Suprapubic skin (tissue), 4 donors: ENCODE measurements around the gene SKA2. TPM values are rescaled to one million over a fixed set of nuclear protein-coding genes. Genes with fewer than 3 reads are reported as not detected.

ENCODE experiments used
- DNase-seq, 2 donors: peaks; one replicate each; pipeline ENCODE4 v3.0.0-alpha.2; 2019; ENCODE audit warnings: low spot score in 2 of 2
- H3K27ac ChIP-seq: fragments of 200-600 bp; sonication (generic); one replicate; pipeline ENCODE4 v1.5.1; 2019
- H3K27me3 ChIP-seq: fragments of 200-600 bp; sonication (generic); one replicate; pipeline ENCODE4 v1.5.1; 2019
- H3K36me3 ChIP-seq: fragments of 200-600 bp; sonication (generic); one replicate; pipeline ENCODE4 v1.5.1; 2019
- H3K4me1 ChIP-seq: fragments of 200-600 bp; sonication (generic); one replicate; pipeline ENCODE4 v1.5.1; 2019
- H3K4me3 ChIP-seq: fragments of 200-600 bp; sonication (generic); one replicate; pipeline ENCODE4 v1.5.1; 2019; ENCODE audit warnings: mild to moderate bottlenecking
- H3K9me3 ChIP-seq: fragments of 200-600 bp; sonication (generic); one replicate; pipeline ENCODE4 v1.5.1; 2019
- CTCF ChIP-seq, 2 donors: fragments of 200-600 bp in 1 of 2; fragments of 450-650 bp in 1 of 2; sonication (generic) in 1 of 2; IDR thresholded peaks; one replicate each; pipeline ENCODE4 v1.5.1; 2016 to 2019; ENCODE audit warnings: antibody characterized with exemption in 2 of 2, mild to moderate bottlenecking in 1 of 2, moderate library complexity in 1 of 2
- EP300 ChIP-seq: sonication (generic); formaldehyde crosslinking; IDR thresholded peaks from one replicate; pipeline ENCODE4 v1.6.1; 2017; ENCODE audit warnings: antibody characterized with exemption
- POLR2A ChIP-seq, 2 donors: fragments of 450-650 bp; IDR thresholded peaks; one replicate each; pipeline ENCODE4 v1.6.1; 2017; ENCODE audit warnings: antibody characterized with exemption in 2 of 2, mild to moderate bottlenecking in 2 of 2, moderate library complexity in 2 of 2
- POLR2AphosphoS5 ChIP-seq, 3 donors: sonication (generic); formaldehyde crosslinking; IDR thresholded peaks; one replicate each; pipeline ENCODE4 v1.6.1; 2017; ENCODE audit warnings: antibody characterized with exemption in 3 of 3
- WGBS: methylation state at CpG from one replicate; pipeline ENCODE4 v1.1.5; 2018; 5-methylcytosine and 5-hydroxymethylcytosine counted together
- total RNA-seq, 4 donors: library from RNA; depleted of rRNA; stranded (reverse); fragments of >200 nt; gene quantifications; one replicate each; pipeline ENCODE4 v1.1.0, GENCODE V29; 2016

Gene SKA2
- total RNA-seq, 4 donors from 2014 or later = 13.5 to 34.1 (median 18.8) TPM

- no peaks in the 10 kb centered on the region for H3K9me3 ChIP-seq
- DNase-seq = no peak
- H3K4me3 ChIP-seq = peak overlapping the region; percentile 93
- peak overlapping the region; percentile 87 for H3K27ac ChIP-seq
- H3K4me1 ChIP-seq = peaks cover 26% of the 10 kb centered on the region
- no peaks in the 10 kb centered on the region for H3K27me3 ChIP-seq
- TF ChIP-seq POLR2AphosphoS5 (IDR thresholded peaks at IDR 0.05) = no peak
- no peak for TF ChIP-seq POLR2A (IDR thresholded peaks at IDR 0.05)
- TF ChIP-seq EP300 = no peak
- TF ChIP-seq CTCF (IDR thresholded peaks at IDR 0.05) = no peak
- no peaks in the 10 kb centered on the region for H3K36me3 ChIP-seq
- 3% methylated on average over 10 of the region's 10 CpGs for WGBS
These were observed 47.7 kb downstream of the SKA2 start for GRCh38 chr17:59107306-59107670.

GRCh38 chr17:59106463-59107305 lies 48.3 kb downstream of the SKA2 start, which contains the start of gene TRIM37:
TSS of gene TRIM37 (minus strand) at chr17:59106880. CDS start at chr17:59106461, 419 bp downstream.
- Histone ChIP-seq H3K4me3 (peak within 1 kb of the TSS; percentile 93), H3K4me1 (peaks cover 26% of the 10 kb centered on the region), H3K9me3 (no peaks in the 10 kb centered on the region), H3K36me3 (peaks cover 2% of the 10 kb centered on the region), H3K27me3 (no peaks in the 10 kb centered on the region), H3K27ac (peak within 1 kb of the TSS; percentile 87)
- no peak for TF ChIP-seq CTCF (IDR thresholded peaks at IDR 0.05)
- no peak for TF ChIP-seq EP300
- peak in 1 of 3 donors; percentile 81 for TF ChIP-seq POLR2AphosphoS5 (IDR thresholded peaks at IDR 0.05)
- peak in 1 of 2 donors; percentile 26 for TF ChIP-seq POLR2A (IDR thresholded peaks at IDR 0.05)
- peak; percentile 97 to 99 for DNase-seq
- 0% methylated on average over 45 of the region's 89 CpGs for WGBS

GRCh38 chr17:59105852-59106462 lies 49.0 kb downstream of the SKA2 start:
- H3K4me3 ChIP-seq = peak overlapping the region; percentile 93
- H3K9me3 ChIP-seq = no peaks in the 10 kb centered on the region
- 0% methylated on average over 7 of the region's 18 CpGs for WGBS
- H3K27me3 ChIP-seq = no peaks in the 10 kb centered on the region
- peaks cover 2% of the 10 kb centered on the region for H3K36me3 ChIP-seq
- DNase-seq = peak; percentile 81 to 85
- peaks cover 26% of the 10 kb centered on the region for H3K4me1 ChIP-seq
- peak overlapping the region; percentile 87 for H3K27ac ChIP-seq
- TF ChIP-seq CTCF (IDR thresholded peaks at IDR 0.05) (no peak), POLR2AphosphoS5 (IDR thresholded peaks at IDR 0.05) (no peak), POLR2A (IDR thresholded peaks at IDR 0.05) (no peak), EP300 (no peak)

GRCh38 chr17:59101178-59101577 lies 53.8 kb downstream of the SKA2 start:
- no peak overlapping the region for H3K4me3 ChIP-seq
- H3K36me3 ChIP-seq = peaks cover 8% of the 10 kb centered on the region
- TF ChIP-seq EP300 (no peak), POLR2A (IDR thresholded peaks at IDR 0.05) (no peak), CTCF (IDR thresholded peaks at IDR 0.05) (no peak), POLR2AphosphoS5 (IDR thresholded peaks at IDR 0.05) (no peak)
- H3K27ac ChIP-seq = no peak overlapping the region
- no peak for DNase-seq
- H3K27me3 ChIP-seq = no peaks in the 10 kb centered on the region
- H3K9me3 ChIP-seq = no peaks in the 10 kb centered on the region
- H3K4me1 ChIP-seq = peaks cover 13% of the 10 kb centered on the region
- 100% methylated on average over 1 of the region's 1 CpG for WGBS

- no peak for DNase-seq
- H3K36me3 ChIP-seq = peaks cover 8% of the 10 kb centered on the region
- no peak overlapping the region for H3K27ac ChIP-seq
- H3K27me3 ChIP-seq = no peaks in the 10 kb centered on the region
- TF ChIP-seq POLR2AphosphoS5 (IDR thresholded peaks at IDR 0.05) = no peak
- TF ChIP-seq CTCF (IDR thresholded peaks at IDR 0.05) = no peak
- no peaks in the 10 kb centered on the region for H3K9me3 ChIP-seq
- no peak overlapping the region for H3K4me3 ChIP-seq
- peaks cover 7% of the 10 kb centered on the region for H3K4me1 ChIP-seq
These were observed 57.1 kb downstream of the SKA2 start for GRCh38 chr17:59097876-59098275.
